Urinary bladder (tissue), 4 donors: ENCODE measurements around the gene DAPL1. TPM values are rescaled to one million over a fixed set of nuclear protein-coding genes. Genes with fewer than 3 reads are reported as not detected.
"Not testable (repeated sequence)": the region's sequence is repeated elsewhere in the genome, so short reads cannot be mapped to it uniquely, and the experiment has no call there.

Experiments
- DNase-seq: peaks from one replicate; pipeline ENCODE4 v3.0.0-alpha.2; 2015; ENCODE audit errors: extremely low spot score
- H3K27ac ChIP-seq: one replicate; pipeline ENCODE4 v1.5.1; 2013; ENCODE audit warnings: low read depth, mild to moderate bottlenecking, moderate library complexity
- H3K36me3 ChIP-seq: one replicate; pipeline ENCODE4 v1.6.1; 2013; ENCODE audit warnings: mild to moderate bottlenecking, moderate library complexity; ENCODE audit not compliant: insufficient read depth
- H3K4me1 ChIP-seq: one replicate; pipeline ENCODE4 v1.6.1; 2013; ENCODE audit warnings: mild to moderate bottlenecking, moderate library complexity; ENCODE audit not compliant: insufficient read depth
- H3K4me3 ChIP-seq: one replicate; pipeline ENCODE4 v1.5.1; 2013; ENCODE audit warnings: low read depth, low read length
- WGBS: extraction: QIAGEN DNeasy Blood & Tissue Kit; methylation state at CpG from one replicate; pipeline ENCODE4 v1.1.7; 2013; 5-methylcytosine and 5-hydroxymethylcytosine counted together
- polyA plus RNA-seq: library from polyadenylated mRNA; stranded (reverse); fragments of 200-250 nt; gene quantifications from one replicate; pipeline ENCODE4 v1.2.3, GENCODE V29; 2013
- total RNA-seq: library from RNA; depleted of rRNA; stranded (reverse); fragments of >200 nt; gene quantifications from one replicate; pipeline ENCODE4 v1.2.3, GENCODE V29; 2014
- donor health status: healthy with polysubstance abuse.
- donor health status: healthy.

Gene DAPL1
- total and polyA plus RNA-seq, 2 donors: 0.68 TPM; not detected in 1

DNA sequence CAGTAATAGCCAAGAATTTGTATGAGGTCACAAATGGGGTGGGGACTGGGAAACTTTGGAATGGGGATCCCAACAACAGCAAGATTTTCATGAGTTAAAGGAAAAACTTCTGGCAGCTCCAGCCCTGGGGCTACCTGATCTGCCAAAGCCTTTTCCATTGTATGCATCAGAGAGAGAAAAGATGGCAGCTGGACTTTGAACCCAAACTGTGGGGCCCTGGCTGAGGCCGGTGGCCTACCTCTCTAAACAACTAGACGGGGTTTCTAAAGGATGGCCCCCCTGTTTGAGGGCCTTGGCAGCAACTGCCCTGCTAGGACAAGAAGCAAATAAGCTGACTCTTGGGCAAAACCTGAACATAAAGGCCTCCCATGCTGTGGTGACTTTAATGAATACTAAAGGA is 52.4 kb downstream of the DAPL1 start:
- H3K27ac ChIP-seq, DNase-seq, H3K4me3 ChIP-seq, H3K36me3 ChIP-seq, H3K4me1 ChIP-seq: not testable (repeated sequence)
- 79% methylated on average over 2 of the region's 2 CpGs for WGBS

GRCh38 chr2:158848031-158848970 is 53.2 kb downstream of the DAPL1 start:
- DNase-seq, H3K4me1 ChIP-seq, H3K4me3 ChIP-seq, H3K36me3 ChIP-seq, H3K27ac ChIP-seq: not testable (repeated sequence)
- WGBS: 80% methylated on average over 21 of the region's 22 CpGs

GRCh38 chr2:158860179-158860578 is 65.1 kb downstream of the DAPL1 start:
- H3K4me1 ChIP-seq, H3K27ac ChIP-seq, DNase-seq, H3K36me3 ChIP-seq, H3K4me3 ChIP-seq: not testable (repeated sequence)
- WGBS: 79% methylated on average over 9 of the region's 9 CpGs

DNA sequence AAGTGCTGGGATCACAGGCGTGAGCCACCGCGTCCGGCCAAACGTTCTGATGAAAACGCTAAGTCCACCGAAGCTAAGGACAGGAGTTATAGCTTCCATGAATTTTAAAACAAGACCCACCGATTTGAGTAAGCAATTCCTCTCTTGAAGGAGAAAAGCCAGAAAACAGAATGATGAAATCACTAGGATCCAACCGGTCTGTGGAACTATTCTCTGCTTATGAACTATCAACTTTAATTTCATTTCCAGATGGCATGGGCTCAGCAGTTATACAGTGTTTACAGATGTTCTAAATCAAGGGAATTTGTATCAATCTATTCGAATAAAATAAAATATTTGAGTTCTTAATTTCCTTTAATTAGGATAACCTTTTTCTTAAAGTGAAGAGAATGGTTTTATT is 66.5 kb downstream of the DAPL1 start:
- H3K4me1 ChIP-seq, H3K4me3 ChIP-seq, DNase-seq, H3K27ac ChIP-seq, H3K36me3 ChIP-seq: not testable (repeated sequence)
- WGBS: 84% methylated on average over 10 of the region's 10 CpGs

DNA sequence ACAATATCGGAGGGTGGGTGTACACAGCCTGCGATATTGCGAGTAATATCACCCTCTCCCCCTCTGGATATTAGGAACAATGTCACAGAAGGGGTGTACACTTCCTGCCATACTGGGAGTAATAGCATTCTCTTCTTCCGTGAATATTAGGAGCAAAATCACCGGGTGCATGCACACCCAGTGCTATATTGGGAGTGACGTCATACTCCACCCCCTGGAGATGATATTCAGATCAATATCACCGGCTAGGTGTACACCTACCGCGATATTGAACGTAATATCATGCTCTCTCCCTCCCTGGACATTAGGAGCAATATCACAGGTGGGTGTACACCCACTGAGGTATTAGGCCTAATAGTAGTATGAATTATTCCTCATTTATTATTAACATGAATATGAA is 70.4 kb downstream of the DAPL1 start:
- H3K4me3 ChIP-seq, DNase-seq, H3K27ac ChIP-seq, H3K36me3 ChIP-seq, H3K4me1 ChIP-seq: not testable (repeated sequence)
- WGBS: 96% methylated on average over 10 of the region's 10 CpGs

Other genes starting within 250 kb of the DAPL1 start
- gene TANC1, start 173.3 kb downstream of the DAPL1 start, total RNA-seq: 47.5 TPM
- 18.4 TPM for gene TANC1, start 173.3 kb downstream of the DAPL1 start, polyA plus RNA-seq